DND-41 (cell line): ENCODE measurements around the gene TBC1D22B.

ENCODE experiments used
- ATAC-seq: fragments of 200-7000 bp; cut with Tn5 transposase; 3 replicates; pipeline ENCODE4 v1.9.1; 2021; ENCODE audit warnings: low read depth; ENCODE audit not compliant: insufficient read depth
- DNase-seq: peaks from one replicate; pipeline ENCODE4 v3.0.0-alpha.2; 2020
- H2AFZ ChIP-seq: 2 replicates; pipeline ENCODE4 v1.6.0; 2012; ENCODE audit warnings: low read depth, low read length
- H3K27ac ChIP-seq: 2 replicates; pipeline ENCODE4 v1.5.1; 2012; ENCODE audit warnings: low read length, inconsistent platforms
- H3K27me3 ChIP-seq: fragments of 200-600 bp; sonication (generic); 2 replicates; pipeline ENCODE4 v1.6.0; 2012; ENCODE audit warnings: low read length, mild to moderate bottlenecking, inconsistent platforms; ENCODE audit not compliant: insufficient read depth, poor library complexity
- H3K36me3 ChIP-seq: 2 replicates; pipeline ENCODE4 v1.5.1; 2012; ENCODE audit warnings: low read length, inconsistent platforms; ENCODE audit not compliant: insufficient read depth
- H3K4me1 ChIP-seq: 2 replicates; pipeline ENCODE4 v1.5.1; 2012; ENCODE audit warnings: mild to moderate bottlenecking, low read length; ENCODE audit not compliant: insufficient read depth
- H3K4me2 ChIP-seq: 2 replicates; pipeline ENCODE4 v1.6.0; 2012; ENCODE audit warnings: mild to moderate bottlenecking, moderate library complexity, low read length, inconsistent platforms; ENCODE audit not compliant: insufficient read depth
- H3K4me3 ChIP-seq, 2 experiments: fragments of 200-600 bp in 1 of 2; shearing (Covaris generic) in 1 of 2; 2 replicates each; pipeline ENCODE4 v1.5.1; 2012 to 2016; ENCODE audit warnings: inconsistent platforms in 2 of 2, low read length in 2 of 2, mild to moderate bottlenecking in 2 of 2, low read depth in 1 of 2, moderate library complexity in 1 of 2
- H3K79me2 ChIP-seq: 2 replicates; pipeline ENCODE4 v1.6.0; 2012; ENCODE audit warnings: low read length, inconsistent platforms; ENCODE audit not compliant: insufficient read depth
- H3K9ac ChIP-seq: 2 replicates; pipeline ENCODE4 v1.6.0; 2012; ENCODE audit warnings: low read depth, mild to moderate bottlenecking, inconsistent platforms, low read length, moderate library complexity
- H3K9me3 ChIP-seq: 2 replicates; pipeline ENCODE4 v1.5.1; 2012; ENCODE audit warnings: low read length, moderate library complexity, mild to moderate bottlenecking, inconsistent platforms; ENCODE audit not compliant: insufficient read depth, severe bottlenecking
- H4K20me1 ChIP-seq: 2 replicates; pipeline ENCODE4 v1.6.0; 2012; ENCODE audit warnings: low read length; ENCODE audit not compliant: insufficient read depth
- EZH2 ChIP-seq: IDR thresholded peaks from 3 replicates; pipeline ENCODE4 v1.6.1; 2012; ENCODE audit warnings: borderline replicate concordance, low read depth, mild to moderate bottlenecking, moderate library complexity, low read length, inconsistent platforms; ENCODE audit not compliant: severe bottlenecking
- TF ChIP-seq, protein P1 (sequence below): IDR thresholded peaks from 2 replicates; pipeline ENCODE4 v1.5.1; 2012; ENCODE audit warnings: borderline replicate concordance, low read length, moderate library complexity, mild to moderate bottlenecking; ENCODE audit not compliant: poor library complexity, severe bottlenecking; ENCODE audit errors: extremely low read depth

TBC1D22B gene

GRCh38 chr6:37303891-37304503 lies 46.4 kb downstream of the TBC1D22B start:
- H4K20me1 ChIP-seq, result no peaks in the 10 kb centered on the region

DNA sequence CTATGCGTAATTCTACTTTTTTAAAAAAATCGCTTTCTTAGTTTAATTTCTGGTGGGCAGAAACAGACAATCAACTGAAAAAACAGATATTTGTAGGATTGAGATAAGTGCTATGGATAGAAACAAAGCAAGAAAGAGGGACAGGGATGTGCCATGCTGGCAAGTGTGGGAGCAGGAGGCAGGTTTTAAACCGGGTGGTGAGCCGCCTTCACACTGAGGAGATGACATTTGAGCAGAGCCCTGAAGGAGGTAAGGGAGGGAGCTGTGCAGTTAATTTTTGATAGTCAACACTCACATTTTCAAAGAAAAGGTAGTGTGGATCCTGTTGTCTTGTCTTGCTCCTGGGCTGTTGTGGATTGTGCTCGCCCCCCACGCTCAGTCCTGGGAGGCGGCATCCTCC lies 47.2 kb downstream of the TBC1D22B start:
- H3K27me3 ChIP-seq, result no peaks in the 10 kb centered on the region
- H3K27ac ChIP-seq, result no peak overlapping the region
- ATAC-seq (no peak), DNase-seq (no peak)
- no peaks in the 10 kb centered on the region for H4K20me1 ChIP-seq
- no peak overlapping the region for H2AFZ ChIP-seq
- peaks cover 84% of the 10 kb centered on the region for H3K36me3 ChIP-seq
- H3K79me2 ChIP-seq, result peaks cover 3% of the 10 kb centered on the region; the same call in 1 of the 2 replicates
- peaks cover 37% of the 10 kb centered on the region for H3K4me1 ChIP-seq
- no peak overlapping the region for H3K9ac ChIP-seq
- no peak overlapping the region for H3K4me2 ChIP-seq
- no peak overlapping the region for H3K4me3 ChIP-seq
- TF ChIP-seq, protein P1, sequence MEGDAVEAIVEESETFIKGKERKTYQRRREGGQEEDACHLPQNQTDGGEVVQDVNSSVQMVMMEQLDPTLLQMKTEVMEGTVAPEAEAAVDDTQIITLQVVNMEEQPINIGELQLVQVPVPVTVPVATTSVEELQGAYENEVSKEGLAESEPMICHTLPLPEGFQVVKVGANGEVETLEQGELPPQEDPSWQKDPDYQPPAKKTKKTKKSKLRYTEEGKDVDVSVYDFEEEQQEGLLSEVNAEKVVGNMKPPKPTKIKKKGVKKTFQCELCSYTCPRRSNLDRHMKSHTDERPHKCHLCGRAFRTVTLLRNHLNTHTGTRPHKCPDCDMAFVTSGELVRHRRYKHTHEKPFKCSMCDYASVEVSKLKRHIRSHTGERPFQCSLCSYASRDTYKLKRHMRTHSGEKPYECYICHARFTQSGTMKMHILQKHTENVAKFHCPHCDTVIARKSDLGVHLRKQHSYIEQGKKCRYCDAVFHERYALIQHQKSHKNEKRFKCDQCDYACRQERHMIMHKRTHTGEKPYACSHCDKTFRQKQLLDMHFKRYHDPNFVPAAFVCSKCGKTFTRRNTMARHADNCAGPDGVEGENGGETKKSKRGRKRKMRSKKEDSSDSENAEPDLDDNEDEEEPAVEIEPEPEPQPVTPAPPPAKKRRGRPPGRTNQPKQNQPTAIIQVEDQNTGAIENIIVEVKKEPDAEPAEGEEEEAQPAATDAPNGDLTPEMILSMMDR, result no peak
- TF ChIP-seq EZH2, result no peak
- no peaks in the 10 kb centered on the region for H3K9me3 ChIP-seq

More at GRCh38 chr6:37303891-37304503, 46.4 kb downstream of the TBC1D22B start:
- Histone ChIP-seq H3K9me3 (no peaks in the 10 kb centered on the region), H3K79me2 (no peaks in the 10 kb centered on the region; the same call in 1 of the 2 replicates), H3K36me3 (peaks cover 82% of the 10 kb centered on the region), H3K4me3 (no peak overlapping the region), H2AFZ (no peak overlapping the region), H3K9ac (no peak overlapping the region), H3K4me1 (peaks cover 30% of the 10 kb centered on the region), H3K27me3 (no peaks in the 10 kb centered on the region), H3K4me2 (no peak overlapping the region), H3K27ac (peak overlapping the region; percentile 56)
- TF ChIP-seq, protein P1, result peak; percentile 73
- no peak for TF ChIP-seq EZH2
- DNase-seq (peak; percentile 42), ATAC-seq (peak; percentile 85)

GRCh38 chr6:37305841-37306425 lies 48.4 kb downstream of the TBC1D22B start:
- Histone ChIP-seq H3K36me3 (peaks cover 79% of the 10 kb centered on the region), H3K4me2 (no peak overlapping the region), H3K9me3 (no peaks in the 10 kb centered on the region), H2AFZ (no peak overlapping the region), H3K27me3 (no peaks in the 10 kb centered on the region), H3K9ac (no peak overlapping the region), H4K20me1 (no peaks in the 10 kb centered on the region), H3K4me1 (peaks cover 39% of the 10 kb centered on the region), H3K27ac (peak overlapping the region; percentile 22; the same call in 1 of the 2 replicates), H3K4me3 (no peak overlapping the region), H3K79me2 (0 out of 2 replicates have a peak, but pooled peaks cover 3% of the 10 kb centered on the region)
- no peak for TF ChIP-seq EZH2
- TF ChIP-seq, protein P1, result no peak
- ATAC-seq (no peak), DNase-seq (no peak)
